Fibroblast of lung (primary cell): Measurements from ENCODE around the gene BCAS3. TPM values are rescaled to one million over a fixed set of nuclear protein-coding genes. Genes with fewer than 3 reads are reported as not detected.
"Not testable (repeated sequence)": the region's sequence is repeated elsewhere in the genome, so short reads cannot be mapped to it uniquely, and the experiment has no call there.

ENCODE experiments used
- DNase-seq, 2 donors: peaks; one replicate each; pipeline versions ENCODE4 v3.0.0 to v3.0.0-alpha.2; 2010; ENCODE audit warnings: low read depth in 2 of 2
- H2AFZ ChIP-seq: 2 replicates; pipeline ENCODE4 v1.5.1; 2012; ENCODE audit warnings: low read length, control low read depth, inconsistent platforms
- H3K27ac ChIP-seq: 2 replicates; pipeline ENCODE4 v1.5.1; 2011; ENCODE audit warnings: low read length, control low read depth; ENCODE audit not compliant: insufficient read depth
- H3K27me3 ChIP-seq: 2 replicates; pipeline ENCODE4 v1.5.1; 2011; ENCODE audit warnings: mild to moderate bottlenecking, low read length; ENCODE audit not compliant: control insufficient read depth, insufficient read depth
- H3K36me3 ChIP-seq: 2 replicates; pipeline ENCODE4 v1.5.1; 2011; ENCODE audit warnings: low read length; ENCODE audit not compliant: control insufficient read depth, insufficient read depth
- H3K4me1 ChIP-seq: 2 replicates; pipeline ENCODE4 v1.5.1; 2011; ENCODE audit warnings: low read length; ENCODE audit not compliant: control insufficient read depth, insufficient read depth; ENCODE audit errors: extremely low read depth
- H3K4me2 ChIP-seq: 2 replicates; pipeline ENCODE4 v1.5.1; 2011; ENCODE audit warnings: low read length, control low read depth; ENCODE audit not compliant: insufficient read depth; ENCODE audit errors: extremely low read depth
- H3K4me3 ChIP-seq, 4 experiments: fragments of 200-600 bp in 1 of 4; sonication (generic) in 1 of 4; replicated peaks in 1 of 4; 2 replicates each; pipeline ENCODE4 v1.5.1; 2011 to 2016; ENCODE audit warnings: low read length in 4 of 4, low read depth in 3 of 4, mild to moderate bottlenecking in 3 of 4, control low read depth in 2 of 4, inconsistent platforms in 1 of 4, mixed read lengths in 1 of 4; ENCODE audit not compliant: insufficient read depth in 1 of 4; ENCODE audit errors: control extremely low read depth in 1 of 4
- H3K79me2 ChIP-seq: 2 replicates; pipeline ENCODE4 v1.5.1; 2012; ENCODE audit warnings: mild to moderate bottlenecking, low read length, inconsistent platforms; ENCODE audit not compliant: control insufficient read depth, insufficient read depth
- H3K9ac ChIP-seq: 2 replicates; pipeline ENCODE4 v1.5.1; 2011; ENCODE audit warnings: mild to moderate bottlenecking, low read length, control low read depth; ENCODE audit not compliant: insufficient read depth
- H3K9me3 ChIP-seq: 2 replicates; pipeline ENCODE4 v1.5.1; 2012; ENCODE audit warnings: low read depth, low read length; ENCODE audit not compliant: control insufficient read depth, insufficient read depth
- H4K20me1 ChIP-seq: 2 replicates; pipeline ENCODE4 v1.5.1; 2011; ENCODE audit warnings: low read length; ENCODE audit not compliant: control insufficient read depth, insufficient read depth; ENCODE audit errors: extremely low read depth
- CTCF ChIP-seq, 2 donors: IDR thresholded peaks in 1 of 2; conservative IDR thresholded peaks in 1 of 2; 1 replicate in 1 of 2; 2 replicates in 1 of 2; pipeline ENCODE4 v1.5.1; 2011 to 2012; ENCODE audit warnings: low read length in 2 of 2, control low read depth in 1 of 2, inconsistent platforms in 1 of 2, low read depth in 1 of 2, mild to moderate bottlenecking in 1 of 2
- EZH2 ChIP-seq: IDR thresholded peaks from 2 replicates; pipeline ENCODE4 v1.5.1; 2012; ENCODE audit warnings: low read length, control low read depth, mild to moderate bottlenecking; ENCODE audit errors: missing control alignments
- polyA plus RNA-seq, 2 donors: library from polyadenylated mRNA; depleted of rRNA in 1 of 2; stranded (reverse) in 1 of 2; unstranded in 1 of 2; fragments of >200 nt; gene quantifications; 2 replicates each; pipeline ENCODE4 v1.2.1, GENCODE V29; 2011 to 2012; ENCODE audit warnings: missing spikeins in 1 of 2
- total RNA-seq: library from RNA; depleted of rRNA; stranded (reverse); fragments of >200 nt; gene quantifications from 2 replicates; pipeline ENCODE4 v1.2.1, GENCODE V29; 2014

The BCAS3 gene
- total and polyA plus RNA-seq, 2 donors (not counting 1 experiment from before 2014, with no cell fraction given): 9.9 to 43.6 TPM

- Histone ChIP-seq H3K27me3 (peaks cover 5% of the 10 kb centered on the region), H4K20me1 (no peaks in the 10 kb centered on the region), H3K36me3 (no peaks in the 10 kb centered on the region), H3K27ac (no peak overlapping the region), H3K9me3 (no peaks in the 10 kb centered on the region), H3K4me1 (peaks cover 2% of the 10 kb centered on the region), H3K9ac (no peak overlapping the region), H3K4me3 (no peak overlapping the region), H2AFZ (no peak overlapping the region), H3K4me2 (no peak overlapping the region), H3K79me2 (no peaks in the 10 kb centered on the region)
- no peak for DNase-seq
- TF ChIP-seq CTCF (conservative IDR thresholded peaks at IDR 0.05 in 1 of 2, IDR thresholded peaks at IDR 0.05 in 1 of 2; ENCODE audit: low read depth in 1 of 2, low read length in 2 of 2) (no peak), EZH2 (no peak)
Measured at GRCh38 chr17:61440697-61441096, 763.0 kb downstream of the BCAS3 start.

GRCh38 chr17:61441507-61441906, 763.9 kb downstream of the BCAS3 start:
- not testable (repeated sequence) for H3K9me3 ChIP-seq, H3K4me1 ChIP-seq, H3K4me3 ChIP-seq, H3K27ac ChIP-seq, H3K36me3 ChIP-seq, H3K27me3 ChIP-seq, H4K20me1 ChIP-seq, H2AFZ ChIP-seq, H3K9ac ChIP-seq, H3K4me2 ChIP-seq, H3K79me2 ChIP-seq, DNase-seq

- no peak overlapping the region for H3K9ac ChIP-seq
- no peak overlapping the region for H2AFZ ChIP-seq
- TF ChIP-seq CTCF (conservative IDR thresholded peaks at IDR 0.05 in 1 of 2, IDR thresholded peaks at IDR 0.05 in 1 of 2; ENCODE audit: low read depth in 1 of 2, low read length in 2 of 2) (no peak), EZH2 (no peak)
- no peak overlapping the region for H3K4me2 ChIP-seq
- DNase-seq: no peak
- H3K4me1 ChIP-seq: peaks cover 2% of the 10 kb centered on the region
- H4K20me1 ChIP-seq: no peaks in the 10 kb centered on the region
- H3K79me2 ChIP-seq: no peaks in the 10 kb centered on the region
- no peak overlapping the region for H3K4me3 ChIP-seq
- H3K27me3 ChIP-seq: peaks cover 5% of the 10 kb centered on the region
- H3K9me3 ChIP-seq: no peaks in the 10 kb centered on the region
- no peaks in the 10 kb centered on the region for H3K36me3 ChIP-seq
- no peak overlapping the region for H3K27ac ChIP-seq
Measured at GRCh38 chr17:61442136-61442775, 764.6 kb downstream of the BCAS3 start.

Other genes starting within 250 kb of the BCAS3 start
- gene APPBP2, start 151.6 kb upstream of the BCAS3 start, total RNA-seq: 46.0 and 58.1 TPM in 2 replicates
- 25.3 and 45.0 TPM in 2 replicates for gene APPBP2, start 151.6 kb upstream of the BCAS3 start, polyA plus RNA-seq
- 12.4 and 14.4 TPM in 2 replicates for gene PPM1D, start 77.7 kb upstream of the BCAS3 start, total RNA-seq
- gene PPM1D, start 77.7 kb upstream of the BCAS3 start, polyA plus RNA-seq: 6.3 and 6.8 TPM in 2 replicates